Common myeloid progenitor, CD34-positive (primary cell): ENCODE results near the gene CRLF2.
"Not testable (repeated sequence)": the region's sequence is repeated elsewhere in the genome, so short reads cannot be mapped to it uniquely, and the experiment has no call there.

Source experiments
- CTCF ChIA-PET: fragments of 350-600 bp; sonication (Branson Sonifier 250); formaldehyde crosslinking; loops from one replicate; lab custom pipeline; 2021; ENCODE audit warnings: antibody characterized with exemption; lab: Charles Lee
- POLR2A ChIA-PET: fragments of 350-600 bp; sonication (Branson Sonifier 250); formaldehyde crosslinking; loops from one replicate; lab custom pipeline; 2021; ENCODE audit warnings: antibody characterized with exemption; lab: Charles Lee
- DNase-seq, 3 donors: peaks; one replicate each; pipeline versions ENCODE4 v3.0.0 to v3.0.0-alpha.2; 2013
- H3K27ac ChIP-seq, 2 experiments: 1 replicate in 1 of 2; 2 replicates in 1 of 2; pipeline ENCODE4 v1.7.0; 2013; ENCODE audit warnings: inconsistent platforms in 2 of 2, low read length in 2 of 2, mild to moderate bottlenecking in 2 of 2, low read depth in 1 of 2, moderate library complexity in 1 of 2; ENCODE audit not compliant: severe bottlenecking in 2 of 2, insufficient read depth in 1 of 2, poor library complexity in 1 of 2
- H3K27me3 ChIP-seq, 5 experiments: replicated peaks in 2 of 5; 1 replicate in 3 of 5; 2 replicates in 2 of 5; pipeline versions ENCODE4 v1.6.1 to v1.7.0; 2013; ENCODE audit warnings: low read length in 4 of 5, mild to moderate bottlenecking in 2 of 5, moderate library complexity in 2 of 5, inconsistent platforms in 1 of 5; ENCODE audit not compliant: insufficient read depth in 5 of 5, control insufficient read depth in 4 of 5
- H3K36me3 ChIP-seq, 4 experiments: 1 replicate in 2 of 4; 2 replicates in 2 of 4; pipeline versions ENCODE4 v1.6.1 to v1.7.0; 2013; ENCODE audit warnings: low read length in 3 of 4, control low read depth in 1 of 4, mild to moderate bottlenecking in 1 of 4; ENCODE audit not compliant: control insufficient read depth in 4 of 4, insufficient read depth in 4 of 4
- H3K4me1 ChIP-seq, 4 experiments: 1 replicate in 3 of 4; 2 replicates in 1 of 4; pipeline versions ENCODE4 v1.6.1 to v1.7.1; 2013; ENCODE audit warnings: low read length in 3 of 4, mild to moderate bottlenecking in 3 of 4, control low read depth in 1 of 4, inconsistent platforms in 1 of 4, moderate library complexity in 1 of 4; ENCODE audit not compliant: control insufficient read depth in 4 of 4, insufficient read depth in 4 of 4; ENCODE audit errors: control extremely low read depth in 1 of 4
- H3K4me3 ChIP-seq, 7 experiments: 1 replicate in 4 of 7; 2 replicates in 3 of 7; pipeline versions ENCODE4 v1.5.1 to v1.7.0; 2013; ENCODE audit warnings: mild to moderate bottlenecking in 7 of 7, low read length in 6 of 7, moderate library complexity in 6 of 7, inconsistent platforms in 2 of 7, low read depth in 2 of 7, control low read depth in 1 of 7; ENCODE audit not compliant: insufficient read depth in 4 of 7, control insufficient read depth in 1 of 7; ENCODE audit errors: extremely low read depth in 1 of 7
- H3K9me3 ChIP-seq, 5 experiments: 1 replicate in 4 of 5; 2 replicates in 1 of 5; pipeline versions ENCODE4 v1.6.1 to v1.7.1; 2013; ENCODE audit warnings: low read length in 4 of 5, mild to moderate bottlenecking in 2 of 5, inconsistent platforms in 1 of 5, low read depth in 1 of 5, moderate library complexity in 1 of 5; ENCODE audit not compliant: control insufficient read depth in 4 of 5, insufficient read depth in 2 of 5; ENCODE audit errors: control extremely low read depth in 1 of 5
- WGBS: methylation state at CpG from one replicate; pipeline ENCODE4 v1.1.5; 2013; ENCODE audit not compliant: insufficient coverage; 5-methylcytosine and 5-hydroxymethylcytosine counted together

CRLF2 gene

GRCh38 chrX:1190596-1191145, 21.8 kb downstream of the CRLF2 start:
- 88% methylated on average over 17 of the region's 18 CpGs for WGBS
- POLR2A ChIA-PET, result no interaction called here
- Histone ChIP-seq H3K4me1 (no peaks in the 10 kb centered on the region), H3K27me3 (no peaks in the 10 kb centered on the region), H3K27ac (no peak overlapping the region), H3K4me3 (no peak overlapping the region), H3K9me3 (no peaks in the 10 kb centered on the region), H3K36me3 (peaks cover 0 to 5% (median 0%) of the 10 kb centered on the region in 4 experiments)
- DNase-seq, result no peak
- CTCF ChIA-PET, result no interaction called here

GRCh38 chrX:1185561-1185960, 26.9 kb downstream of the CRLF2 start:
- peak in 1 of 3 donors; percentile 39 for DNase-seq
- Histone ChIP-seq H3K27me3 (no peaks in the 10 kb centered on the region), H3K27ac (no peak overlapping the region), H3K4me3 (no peak overlapping the region), H3K36me3 (peaks cover 0 to 1% (median 0%) of the 10 kb centered on the region in 4 experiments), H3K9me3 (no peaks in the 10 kb centered on the region), H3K4me1 (peaks cover 0 to 18% (median 8%) of the 10 kb centered on the region in 4 experiments)
- POLR2A ChIA-PET, result no interaction called here
- 78% methylated on average over 10 of the region's 10 CpGs for WGBS
- CTCF ChIA-PET, result no interaction called here

GRCh38 chrX:1182211-1182610, 30.2 kb downstream of the CRLF2 start:
- H3K4me3 ChIP-seq, result no peak overlapping the region
- no peaks in the 10 kb centered on the region for H3K36me3 ChIP-seq
- WGBS, result 67% methylated on average over 3 of the region's 4 CpGs
- no peaks in the 10 kb centered on the region for H3K27me3 ChIP-seq
- ChIA-PET CTCF (no interaction called here), POLR2A (no interaction called here)
- H3K4me1 ChIP-seq, result peaks cover 0 to 23% (median 8%) of the 10 kb centered on the region in 4 experiments
- no peak overlapping the region for H3K27ac ChIP-seq
- H3K9me3 ChIP-seq, result no peaks in the 10 kb centered on the region
- DNase-seq, result no peak

GRCh38 chrX:1181661-1182060, 30.8 kb downstream of the CRLF2 start:
- H3K27ac ChIP-seq, H3K4me3 ChIP-seq, CTCF ChIA-PET, POLR2A ChIA-PET, H3K36me3 ChIP-seq, DNase-seq, H3K27me3 ChIP-seq, H3K9me3 ChIP-seq: not testable (repeated sequence)
- WGBS, result 90% methylated on average over 9 of the region's 14 CpGs
- H3K4me1 ChIP-seq, result peaks cover 0 to 23% (median 8%) of the 10 kb centered on the region in 4 experiments

GRCh38 chrX:1181170-1181569, 31.3 kb downstream of the CRLF2 start:
- ChIA-PET POLR2A (no interaction called here), CTCF (no interaction called here)
- Histone ChIP-seq H3K4me3 (no peak overlapping the region), H3K27ac (no peak overlapping the region), H3K4me1 (peaks cover 0 to 23% (median 8%) of the 10 kb centered on the region in 4 experiments), H3K36me3 (no peaks in the 10 kb centered on the region), H3K9me3 (no peaks in the 10 kb centered on the region), H3K27me3 (no peaks in the 10 kb centered on the region)
- WGBS, result 33% methylated on average over 11 of the region's 11 CpGs
- peak in 2 of 3 donors; percentile 70 to 80 for DNase-seq

GRCh38 chrX:1178580-1179057, 33.8 kb downstream of the CRLF2 start:
- peaks cover 0 to 23% (median 7%) of the 10 kb centered on the region in 4 experiments for H3K4me1 ChIP-seq
- 97% methylated on average over 20 of the region's 20 CpGs for WGBS
- ChIA-PET POLR2A (no interaction called here), CTCF (no interaction called here)
- H3K9me3 ChIP-seq, result no peaks in the 10 kb centered on the region
- no peaks in the 10 kb centered on the region for H3K27me3 ChIP-seq
- no peak overlapping the region for H3K27ac ChIP-seq
- H3K4me3 ChIP-seq, result no peak overlapping the region
- peak in 2 of 3 donors; percentile 73 to 80 for DNase-seq
- H3K36me3 ChIP-seq, result no peaks in the 10 kb centered on the region

- H3K4me3 ChIP-seq, H3K27ac ChIP-seq, POLR2A ChIA-PET, H3K9me3 ChIP-seq, CTCF ChIA-PET, H3K27me3 ChIP-seq, H3K36me3 ChIP-seq: not testable (repeated sequence)
- peak in 1 of 3 donors; percentile 45 for DNase-seq
- H3K4me1 ChIP-seq, result peaks cover 0 to 14% (median 7%) of the 10 kb centered on the region in 4 experiments
- WGBS, result 97% methylated on average over 21 of the region's 33 CpGs
These were observed 35.7 kb downstream of the CRLF2 start for GRCh38 chrX:1176531-1177320.
